ENCODE measurements around the gene PRKCZ.

DNA sequence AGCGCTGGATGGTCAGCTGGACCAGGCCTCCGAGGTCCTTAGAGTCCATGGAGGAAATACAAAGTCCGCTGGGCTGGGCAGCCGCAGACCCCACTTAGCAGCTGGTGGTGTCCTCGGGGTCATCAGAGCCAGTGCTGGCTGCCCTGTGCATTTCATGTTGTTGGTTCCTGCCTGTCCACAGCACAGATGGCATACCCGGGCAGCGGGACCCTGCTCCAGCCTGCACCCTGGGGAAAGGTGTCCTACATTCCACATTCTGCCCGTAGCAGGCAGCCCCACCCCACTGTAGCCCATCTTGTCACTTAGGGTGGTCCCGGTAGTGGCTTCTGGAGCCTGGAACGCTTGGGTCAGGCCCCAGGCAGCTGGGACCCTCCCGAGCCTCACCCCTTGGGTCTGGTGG is 19.8 kb downstream of the PRKCZ start:
- TF ChIP-seq CTCF (conservative IDR thresholded peaks at IDR 0.05; ENCODE audit: low read depth, low read length) = no peak
- no peak for TF ChIP-seq EZH2 (IDR thresholded peaks at IDR 0.05; ENCODE audit: low read length, unreplicated experiment)

Measured in PC-3 (cell line).